KOPT-K1 (cell line): ENCODE data around the gene RPRD1A.
"Not testable (repeated sequence)": the region's sequence is repeated elsewhere in the genome, so short reads cannot be mapped to it uniquely, and the experiment has no call there.

Experiments used
- H3K27ac ChIP-seq: fragments of 200-600 bp; sonication (generic); 2 replicates; pipeline ENCODE4 v1.5.1; 2016; ENCODE audit warnings: antibody characterized with exemption, mild to moderate bottlenecking, low read depth, low read length; ENCODE audit not compliant: poor library complexity, severe bottlenecking
- H3K36me3 ChIP-seq: fragments of 200-600 bp; sonication (generic); 2 replicates; pipeline ENCODE4 v1.5.1; 2017; ENCODE audit warnings: antibody characterized with exemption, mild to moderate bottlenecking, low read length, moderate library complexity; ENCODE audit not compliant: insufficient read depth
- H3K9me3 ChIP-seq: fragments of 200-600 bp; sonication (generic); 2 replicates; pipeline ENCODE4 v1.5.1; 2017; ENCODE audit warnings: antibody characterized with exemption, low read length, mild to moderate bottlenecking; ENCODE audit not compliant: insufficient read depth, poor library complexity, severe bottlenecking

The RPRD1A gene

DNA sequence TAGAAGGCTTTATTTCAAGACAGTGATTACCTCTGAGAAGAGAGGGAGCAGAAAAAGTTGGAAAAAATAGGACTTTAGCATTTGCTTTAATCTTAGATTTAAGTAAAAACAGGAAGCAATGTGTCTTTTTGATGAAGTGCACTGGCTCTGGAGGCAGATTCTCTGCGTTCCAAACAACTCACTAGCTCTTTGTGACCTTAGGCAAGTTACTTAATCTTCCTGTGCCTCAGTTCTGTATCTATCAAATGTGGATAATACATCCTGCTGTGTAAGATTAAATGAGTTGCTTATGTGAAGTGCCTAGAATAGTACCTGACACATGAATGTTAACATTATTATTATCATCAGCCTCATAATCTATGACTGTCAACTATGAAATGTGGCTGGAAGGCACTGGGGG lies 42.3 kb downstream of the RPRD1A start:
- Histone ChIP-seq H3K36me3 (peaks cover 48% of the 10 kb centered on the region), H3K27ac (no peak overlapping the region)

DNA sequence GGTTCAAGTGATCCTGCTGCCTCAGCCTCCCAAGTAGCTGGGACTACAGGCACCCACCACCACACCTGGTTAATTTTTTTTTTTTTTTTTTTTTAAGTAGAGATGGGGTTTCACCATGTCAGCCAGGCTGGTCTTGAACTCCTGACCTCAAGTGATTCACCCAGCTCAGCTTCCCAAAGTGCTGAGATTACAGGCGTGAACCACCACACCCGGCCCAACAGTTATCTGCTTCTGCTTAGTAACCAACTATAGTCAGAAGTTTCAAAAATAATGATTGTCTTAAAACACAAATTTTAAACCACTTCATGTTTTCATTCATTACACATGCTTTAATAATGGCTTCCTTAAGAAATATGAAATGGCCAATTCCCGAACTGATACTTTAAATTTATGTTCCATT lies 43.1 kb downstream of the RPRD1A start:
- H3K27ac ChIP-seq, H3K9me3 ChIP-seq: not testable (repeated sequence)
- H3K36me3 ChIP-seq, result peaks cover 40% of the 10 kb centered on the region

More for the DNA sequence above, 42.3 kb downstream of the RPRD1A start:
- no peaks in the 10 kb centered on the region for H3K9me3 ChIP-seq

DNA sequence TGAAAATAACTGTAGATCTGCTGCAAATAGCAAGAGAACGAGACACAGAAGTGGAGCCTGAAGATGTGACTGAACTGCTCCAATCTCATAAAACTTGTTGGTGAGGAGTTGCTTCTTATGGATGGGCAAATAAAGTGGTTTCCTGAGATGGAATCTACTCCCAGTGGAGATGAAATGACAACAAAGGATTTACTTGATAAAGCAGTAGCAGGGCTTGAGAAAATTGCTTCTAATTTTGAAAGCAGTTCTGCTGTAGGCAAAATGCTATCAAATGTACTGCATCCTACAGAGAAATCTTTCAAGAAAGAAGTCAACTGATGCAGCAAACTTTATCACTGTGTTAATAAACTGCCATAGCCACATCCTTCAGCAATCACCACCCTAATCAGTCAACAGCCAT lies 44.0 kb downstream of the RPRD1A start:
- H3K9me3 ChIP-seq, result no peaks in the 10 kb centered on the region
- peaks cover 32% of the 10 kb centered on the region for H3K36me3 ChIP-seq
- no peak overlapping the region for H3K27ac ChIP-seq

DNA sequence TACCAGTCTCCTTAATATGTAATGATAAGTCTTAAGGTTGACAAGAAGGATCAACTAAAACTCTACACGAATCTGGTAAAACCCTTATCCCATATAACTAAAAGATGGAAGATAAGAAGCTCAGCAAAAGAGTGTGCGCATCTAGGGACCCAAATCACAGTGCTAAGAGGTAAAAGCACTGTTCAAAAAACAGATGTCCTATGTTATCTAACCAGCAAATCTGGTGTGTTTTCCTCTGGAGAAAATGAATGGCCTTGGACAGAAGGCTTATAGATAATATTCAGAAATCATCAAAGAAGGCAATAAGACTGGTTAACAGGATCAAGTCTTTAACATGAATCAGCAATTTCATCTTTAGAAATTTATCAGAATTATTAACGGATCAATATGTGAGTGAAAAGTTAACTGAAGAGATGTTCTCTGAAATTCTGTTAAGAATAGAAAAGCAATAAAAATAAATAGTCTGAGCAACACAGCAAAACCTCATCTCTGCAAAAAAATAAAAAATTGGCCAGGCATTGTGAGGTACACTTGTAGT lies 47.1 kb downstream of the RPRD1A start:
- H3K36me3 ChIP-seq, result peaks cover 9% of the 10 kb centered on the region
- H3K27ac ChIP-seq, result no peak overlapping the region
- H3K9me3 ChIP-seq, result no peaks in the 10 kb centered on the region

DNA sequence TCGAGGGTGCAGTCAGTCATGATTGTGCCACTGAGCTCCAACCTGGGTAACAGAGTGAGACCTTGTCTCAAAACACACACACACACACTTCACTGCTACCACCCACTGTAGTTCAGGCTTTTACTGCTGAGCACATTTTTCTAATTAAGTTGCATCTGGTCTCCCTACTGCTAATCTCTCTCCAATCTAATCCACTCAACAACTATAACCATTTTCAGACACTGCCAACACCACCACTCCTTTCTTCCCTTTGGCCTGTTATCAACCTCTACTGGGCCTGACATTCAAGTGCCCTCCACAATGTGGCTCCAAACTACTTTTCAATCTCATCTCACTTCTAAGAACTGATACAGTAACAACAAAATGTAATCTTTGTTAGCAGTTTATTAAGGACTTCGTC lies 50.1 kb downstream of the RPRD1A start:
- no peaks in the 10 kb centered on the region for H3K9me3 ChIP-seq
- H3K27ac ChIP-seq, result no peak overlapping the region

DNA sequence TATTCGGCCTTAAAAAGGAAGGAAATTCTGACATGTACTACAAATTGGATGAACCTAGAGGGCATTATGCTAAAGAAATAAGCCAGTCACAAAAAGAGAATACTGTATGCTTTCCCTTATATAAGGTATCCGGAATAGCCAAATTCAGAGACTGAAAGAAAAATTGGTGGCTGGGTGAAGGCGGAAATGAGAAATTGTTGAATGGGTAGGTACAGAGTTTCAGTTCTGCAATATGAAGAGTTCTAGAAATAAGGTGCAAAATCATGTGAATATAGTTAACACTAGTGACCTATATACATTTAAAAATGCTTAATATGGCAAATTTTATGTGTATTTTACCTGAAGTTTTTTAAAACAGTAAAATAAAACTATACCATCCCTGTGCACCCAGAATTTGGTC lies 51.7 kb downstream of the RPRD1A start:
- Histone ChIP-seq H3K27ac (no peak overlapping the region), H3K9me3 (no peaks in the 10 kb centered on the region), H3K36me3 (no peaks in the 10 kb centered on the region)

More for the DNA sequence above, 50.1 kb downstream of the RPRD1A start:
- no peaks in the 10 kb centered on the region for H3K36me3 ChIP-seq

DNA sequence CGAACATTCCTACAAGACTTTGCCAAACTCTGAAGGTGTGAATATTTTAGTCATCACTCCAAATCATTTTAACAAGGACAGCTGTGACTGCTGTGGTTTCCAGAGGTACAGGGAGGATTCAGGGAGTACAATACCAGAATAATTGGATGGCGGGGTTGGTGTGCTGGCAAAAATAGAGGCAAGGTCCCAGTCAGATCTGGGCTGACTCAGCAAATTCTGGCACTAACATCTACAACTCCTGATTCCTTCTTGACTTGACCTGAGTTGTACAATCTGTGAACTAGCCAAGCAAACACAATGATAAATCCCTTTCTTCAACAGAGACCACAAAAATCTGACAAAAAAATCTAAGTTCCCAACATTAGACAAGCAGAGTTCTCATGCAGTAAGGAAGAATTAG lies 54.5 kb downstream of the RPRD1A start:
- H3K9me3 ChIP-seq, result no peaks in the 10 kb centered on the region
- H3K36me3 ChIP-seq, result no peaks in the 10 kb centered on the region
- no peak overlapping the region for H3K27ac ChIP-seq

DNA sequence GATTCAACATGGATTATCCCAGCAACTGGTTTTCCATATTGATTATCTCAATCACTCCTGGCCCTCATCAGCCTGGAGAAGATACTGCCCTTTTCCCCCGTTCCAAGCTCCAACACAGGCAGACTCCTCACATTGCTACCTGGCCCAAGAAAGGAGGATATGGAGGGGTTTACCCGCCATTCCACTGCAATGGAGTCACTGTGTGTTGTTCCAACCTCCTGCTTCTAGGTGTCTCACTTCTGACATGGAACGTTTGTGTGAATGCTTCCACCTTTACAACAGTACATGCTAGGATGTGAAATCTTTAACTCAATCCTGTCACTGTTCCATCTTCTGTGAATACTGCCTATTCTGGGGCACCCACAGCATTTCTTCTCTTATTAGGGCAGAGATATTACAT lies 58.1 kb downstream of the RPRD1A start:
- H3K9me3 ChIP-seq, result no peaks in the 10 kb centered on the region
- no peaks in the 10 kb centered on the region for H3K36me3 ChIP-seq
- no peak overlapping the region for H3K27ac ChIP-seq

DNA sequence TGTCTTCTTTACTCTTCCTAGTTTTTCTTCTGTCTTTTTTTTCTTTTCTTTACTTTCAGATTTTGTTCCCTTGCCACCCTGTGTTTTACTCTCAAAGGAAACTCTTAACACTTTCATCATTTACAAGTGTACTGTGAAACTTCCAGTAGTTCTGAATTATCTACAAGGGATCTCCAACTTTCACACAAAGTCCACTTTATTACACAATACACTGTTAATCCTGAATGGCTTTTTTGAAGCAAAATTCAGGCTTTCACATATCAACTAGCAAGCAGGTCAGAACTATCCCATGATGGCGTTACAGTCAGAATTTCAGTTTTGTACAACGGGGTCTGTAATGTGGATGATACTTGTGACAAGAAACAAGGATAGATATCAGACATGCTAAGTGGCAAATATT lies 60.4 kb downstream of the RPRD1A start:
- Histone ChIP-seq H3K9me3 (no peaks in the 10 kb centered on the region), H3K36me3 (no peaks in the 10 kb centered on the region), H3K27ac (no peak overlapping the region)

DNA sequence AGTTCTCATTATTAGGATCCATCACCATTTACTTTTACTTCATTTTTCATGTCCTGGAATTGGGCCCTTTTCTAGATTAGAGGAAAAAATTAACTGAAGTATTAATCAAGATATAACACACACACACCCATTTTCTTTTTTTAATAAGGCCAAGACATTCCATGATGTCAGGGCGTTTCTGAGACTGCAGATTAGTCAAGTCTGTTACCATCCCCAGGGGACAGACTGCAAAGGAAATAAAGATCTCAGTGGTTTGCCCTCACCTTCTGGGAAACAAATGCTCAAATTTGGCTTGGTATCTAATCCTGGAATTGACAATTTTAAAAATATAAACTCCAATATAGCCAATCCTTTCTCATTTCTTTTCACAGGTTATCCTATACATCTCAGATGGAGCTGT lies 67.4 kb downstream of the RPRD1A start:
- Histone ChIP-seq H3K27ac (no peak overlapping the region), H3K36me3 (no peaks in the 10 kb centered on the region), H3K9me3 (no peaks in the 10 kb centered on the region)

DNA sequence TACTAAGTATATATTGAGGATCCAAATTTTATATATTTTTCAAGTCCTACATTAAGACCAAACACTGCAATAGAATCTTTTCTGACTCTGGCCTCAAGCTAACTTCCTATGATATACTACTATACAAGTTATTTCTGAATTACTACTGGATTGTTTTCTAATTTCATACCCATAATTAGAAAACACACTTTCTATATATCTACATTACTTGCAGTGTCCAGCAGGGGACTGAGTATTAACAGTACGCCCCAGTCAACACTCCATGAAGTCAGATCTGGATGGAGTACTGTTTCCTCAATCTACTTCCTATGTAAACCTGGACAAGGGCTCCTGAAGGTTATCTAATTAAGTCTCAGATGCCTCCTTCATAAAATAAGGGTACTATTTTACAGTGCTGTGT lies 68.4 kb downstream of the RPRD1A start:
- Histone ChIP-seq H3K27ac (no peak overlapping the region), H3K36me3 (no peaks in the 10 kb centered on the region), H3K9me3 (no peaks in the 10 kb centered on the region)

DNA sequence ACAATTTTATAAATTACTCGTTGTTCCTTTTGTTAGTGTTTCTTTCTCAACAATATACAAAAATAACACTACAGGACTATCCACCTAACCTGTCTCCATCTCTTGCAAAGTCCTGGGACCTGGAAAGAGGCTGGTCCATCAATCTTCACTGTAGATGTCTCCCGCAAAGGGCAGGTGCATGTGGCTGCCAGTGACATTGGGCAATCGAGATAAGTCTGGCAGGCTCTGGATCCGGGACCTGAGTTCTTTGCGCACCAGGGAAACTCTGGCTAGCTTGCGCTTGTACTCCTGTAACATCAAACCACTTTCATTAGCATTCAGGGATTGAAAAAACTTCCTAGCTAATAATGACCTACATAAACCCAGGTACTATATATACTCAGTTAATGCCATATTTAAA lies 74.3 kb downstream of the RPRD1A start:
- Histone ChIP-seq H3K27ac (no peak overlapping the region), H3K36me3 (peaks cover 44% of the 10 kb centered on the region), H3K9me3 (no peaks in the 10 kb centered on the region)

DNA sequence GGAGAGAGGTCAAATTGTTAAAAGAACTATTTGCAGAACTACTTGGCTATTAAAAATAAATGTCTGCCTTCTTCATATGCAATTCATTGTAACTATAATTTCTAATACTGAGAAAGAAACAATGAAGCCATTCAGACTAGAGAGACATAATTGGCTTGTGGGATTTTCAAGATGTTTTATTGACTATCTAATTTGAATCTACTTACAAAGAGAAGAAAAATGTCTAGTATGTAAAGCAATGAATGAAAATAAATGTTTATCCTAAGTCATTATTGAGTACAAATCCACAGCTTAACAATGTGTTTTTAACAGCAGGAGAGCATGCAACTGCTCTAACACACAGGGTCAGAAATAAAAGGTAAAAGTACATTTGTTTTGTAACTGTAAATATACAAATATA lies 75.7 kb downstream of the RPRD1A start:
- no peaks in the 10 kb centered on the region for H3K9me3 ChIP-seq
- peaks cover 55% of the 10 kb centered on the region for H3K36me3 ChIP-seq
- H3K27ac ChIP-seq, result no peak overlapping the region

DNA sequence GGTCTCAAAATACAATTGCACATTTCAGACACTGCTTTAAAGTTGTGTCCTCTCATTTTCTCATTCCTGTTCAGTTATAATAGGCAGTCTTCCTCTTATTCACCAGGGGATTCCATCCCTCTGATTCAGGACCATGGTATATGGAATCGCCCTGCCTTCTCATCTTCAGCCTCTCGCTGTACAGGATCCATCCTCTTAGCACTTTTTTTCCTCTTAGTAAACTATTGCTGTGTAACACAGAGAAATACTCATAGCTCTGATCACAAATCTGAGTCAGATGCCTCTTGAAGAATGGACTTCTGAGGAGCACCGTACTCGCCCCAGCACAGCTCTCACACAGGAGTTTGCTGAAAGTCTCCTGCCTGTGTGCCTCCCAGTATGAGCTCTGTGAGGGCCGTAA lies 83.5 kb downstream of the RPRD1A start:
- no peaks in the 10 kb centered on the region for H3K9me3 ChIP-seq
- no peak overlapping the region for H3K27ac ChIP-seq
- peaks cover 80% of the 10 kb centered on the region for H3K36me3 ChIP-seq

DNA sequence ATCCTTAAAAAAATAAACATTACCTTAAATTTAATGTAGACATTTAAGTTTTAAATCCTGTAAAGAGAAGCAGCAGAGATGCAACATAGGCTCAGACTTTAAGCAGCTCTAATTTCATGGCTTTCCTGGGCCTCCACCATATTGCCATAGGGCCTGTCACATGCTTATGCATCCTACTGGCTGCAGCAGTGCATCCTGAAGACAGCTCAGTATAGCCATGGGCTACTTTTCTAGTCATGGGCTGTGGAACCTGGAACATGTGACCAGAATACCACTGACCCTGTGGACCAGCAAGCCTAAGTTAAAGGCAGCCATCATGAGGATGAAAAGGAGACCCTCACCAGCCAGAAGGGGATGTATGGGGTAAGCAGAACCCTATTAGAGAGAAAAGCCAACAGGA lies 84.2 kb downstream of the RPRD1A start:
- no peak overlapping the region for H3K27ac ChIP-seq
- no peaks in the 10 kb centered on the region for H3K9me3 ChIP-seq
- peaks cover 80% of the 10 kb centered on the region for H3K36me3 ChIP-seq

DNA sequence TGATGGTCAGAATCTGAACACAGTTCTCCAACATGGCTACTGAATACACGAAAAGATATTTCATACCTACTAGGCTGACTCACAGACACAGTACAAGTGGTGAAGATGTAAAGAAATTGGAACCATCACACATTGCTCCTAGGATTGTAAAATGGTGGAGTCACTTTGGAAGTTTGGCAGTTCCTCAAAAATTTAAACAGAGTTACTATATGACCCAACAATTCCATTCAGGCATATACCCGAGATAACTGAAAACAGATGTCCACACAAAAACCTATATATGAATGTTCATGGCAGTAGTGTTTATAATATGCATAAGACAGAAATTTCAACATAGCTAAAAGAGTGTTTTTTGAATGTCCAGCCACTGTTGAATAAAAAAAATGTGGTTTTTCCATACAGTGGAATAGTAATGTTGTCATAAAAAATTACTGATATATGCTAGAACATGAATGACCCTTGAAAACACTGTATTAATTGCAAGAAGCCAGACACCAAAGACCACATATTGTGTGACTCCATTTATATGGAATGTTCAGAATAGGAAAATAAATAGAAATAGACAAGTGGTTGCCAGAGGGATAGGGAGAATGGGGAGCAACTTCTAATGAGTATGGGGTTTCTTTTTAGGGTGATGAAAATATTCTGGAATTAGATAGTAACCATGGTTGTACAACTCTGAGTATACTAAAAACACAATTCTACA lies 84.8 kb downstream of the RPRD1A start:
- Histone ChIP-seq H3K27ac (no peak overlapping the region), H3K9me3 (no peaks in the 10 kb centered on the region), H3K36me3 (peaks cover 81% of the 10 kb centered on the region)
